NCI-H446 treated with DMSO at 0.1 percent for 48 hours (cell line): Measurements from ENCODE around the gene CLIC6.
"Not testable (repeated sequence)": the region's sequence is repeated elsewhere in the genome, so short reads cannot be mapped to it uniquely, and the experiment has no call there.

Experiments
- DNase-seq: peaks from one replicate; lab custom pipeline; 2025; lab: John Stamatoyannopoulos, UW

CLIC6 gene

DNA sequence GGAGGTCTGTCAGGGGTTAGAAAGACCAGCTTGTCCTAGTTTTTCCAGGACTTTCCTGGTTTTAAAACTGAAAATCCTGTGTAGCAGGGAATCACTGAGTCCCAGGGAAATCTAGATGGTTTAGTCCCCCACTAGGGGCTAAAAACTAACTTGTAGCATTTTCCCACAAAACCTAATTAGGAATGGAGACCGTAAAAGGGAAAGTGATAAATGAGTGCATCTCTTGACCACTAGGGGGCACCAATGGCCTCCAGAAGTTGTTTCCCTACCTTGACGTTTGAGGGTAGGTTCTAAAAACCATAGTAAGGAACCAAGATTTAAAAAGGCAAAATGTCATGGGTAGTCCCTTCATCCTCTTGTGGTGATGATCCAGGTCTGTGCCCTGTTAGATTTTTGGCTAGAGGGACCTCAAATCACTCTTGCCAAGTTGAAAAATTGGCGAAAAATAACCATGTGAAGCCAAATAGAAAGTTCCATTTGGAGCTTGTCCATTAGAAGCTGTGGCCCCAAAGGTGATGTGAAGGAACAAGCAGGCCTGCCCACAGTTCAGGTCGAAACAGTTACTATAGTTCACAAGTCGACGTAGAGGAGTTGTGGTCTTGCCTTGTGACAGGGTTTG, 24.5 kb downstream of the CLIC6 start:
- peak; percentile 18 for DNase-seq

DNA sequence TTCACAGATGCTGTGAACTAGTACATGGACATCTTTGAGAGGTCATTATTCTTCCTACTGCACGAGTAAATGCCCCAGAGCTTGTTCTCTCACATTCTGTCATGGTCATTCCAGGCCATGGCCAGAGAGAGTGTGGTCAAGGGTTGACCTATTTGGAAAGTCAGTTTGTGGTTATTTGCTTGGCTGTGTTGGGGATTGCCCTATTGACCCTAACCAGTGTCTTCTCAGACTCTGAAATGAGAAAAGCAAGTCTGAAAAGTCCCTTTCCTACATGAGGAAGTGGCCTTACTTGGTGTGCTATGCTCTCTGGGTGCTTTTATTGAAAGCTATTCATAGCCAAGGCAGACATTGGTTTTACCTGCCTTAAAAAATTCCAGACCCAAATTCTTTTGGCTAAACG, 26.6 kb downstream of the CLIC6 start:
- no peak for DNase-seq

DNA sequence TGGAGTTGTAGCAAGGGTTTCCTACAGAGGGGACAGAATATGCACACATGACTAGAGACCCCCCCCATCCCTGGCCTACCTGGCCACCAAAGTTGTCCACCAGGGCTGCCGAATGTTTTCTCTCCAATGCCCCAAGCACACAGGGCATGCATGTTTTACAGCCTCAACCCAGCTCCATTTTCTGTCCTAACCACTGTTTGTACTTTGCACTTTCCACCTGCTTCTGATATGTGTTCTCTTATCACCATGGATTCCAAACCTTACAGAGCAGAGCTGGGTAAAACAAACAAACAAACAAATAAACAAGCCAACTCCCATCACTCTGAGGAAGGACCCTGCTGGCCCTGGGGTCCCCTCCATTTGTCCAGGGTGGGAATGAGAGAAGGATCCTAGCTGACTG, 27.3 kb downstream of the CLIC6 start:
- DNase-seq, result no peak

DNA sequence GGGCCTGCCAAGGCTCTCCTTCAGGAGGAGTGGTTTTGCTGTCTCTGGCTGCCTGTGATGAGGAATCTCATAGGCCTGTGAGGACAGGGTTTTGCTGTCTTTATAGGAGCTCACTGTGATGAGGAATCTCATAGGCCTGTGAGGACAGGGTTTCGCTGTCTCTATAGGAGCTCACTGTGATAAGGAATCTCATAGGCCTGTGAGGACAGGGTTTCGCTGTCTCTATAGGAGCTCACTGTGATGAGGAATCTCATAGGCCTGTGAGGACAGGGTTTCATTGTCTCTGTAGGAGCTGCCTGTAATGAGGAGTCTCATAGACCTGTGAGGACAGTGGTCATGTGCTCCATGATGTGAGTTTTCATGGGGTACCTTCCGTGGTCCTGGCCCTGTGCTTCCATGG, 29.0 kb downstream of the CLIC6 start:
- no peak for DNase-seq

DNA sequence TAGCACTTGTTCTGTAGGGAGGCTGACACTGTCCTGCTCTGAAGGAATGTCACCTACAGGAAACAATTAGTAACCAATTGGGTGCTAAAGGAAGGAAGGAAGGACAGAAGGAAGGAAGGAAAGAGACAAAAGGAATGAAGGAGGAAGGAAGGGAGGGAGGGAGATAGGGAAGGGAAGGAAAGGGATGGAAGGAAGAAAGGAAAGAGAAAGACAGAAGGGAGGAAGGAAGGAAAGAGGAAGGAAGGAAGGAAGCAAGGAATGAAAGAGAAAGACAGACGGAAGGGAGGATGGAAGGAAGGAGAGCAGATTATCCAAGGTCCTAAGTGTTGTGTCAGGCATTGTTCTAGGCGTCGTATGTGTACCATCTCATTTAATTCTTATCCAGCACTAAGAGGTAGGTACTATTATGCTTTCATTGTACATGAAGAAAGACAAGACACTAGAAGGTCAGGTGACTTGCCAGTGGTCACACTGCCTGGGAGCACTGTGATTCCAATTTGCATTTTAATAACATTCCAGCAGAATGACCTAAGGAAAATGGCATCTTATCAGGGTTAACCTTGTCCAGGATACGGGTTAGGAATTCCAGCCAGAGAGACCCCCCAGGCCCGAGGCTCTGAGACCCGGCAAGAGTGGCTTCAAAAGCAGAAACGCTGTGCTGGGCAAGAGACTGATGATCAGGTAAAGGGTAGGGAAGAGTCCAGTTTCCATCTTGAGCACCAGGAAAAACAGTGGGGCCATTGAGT, 29.6 kb downstream of the CLIC6 start:
- DNase-seq, result no peak

DNA sequence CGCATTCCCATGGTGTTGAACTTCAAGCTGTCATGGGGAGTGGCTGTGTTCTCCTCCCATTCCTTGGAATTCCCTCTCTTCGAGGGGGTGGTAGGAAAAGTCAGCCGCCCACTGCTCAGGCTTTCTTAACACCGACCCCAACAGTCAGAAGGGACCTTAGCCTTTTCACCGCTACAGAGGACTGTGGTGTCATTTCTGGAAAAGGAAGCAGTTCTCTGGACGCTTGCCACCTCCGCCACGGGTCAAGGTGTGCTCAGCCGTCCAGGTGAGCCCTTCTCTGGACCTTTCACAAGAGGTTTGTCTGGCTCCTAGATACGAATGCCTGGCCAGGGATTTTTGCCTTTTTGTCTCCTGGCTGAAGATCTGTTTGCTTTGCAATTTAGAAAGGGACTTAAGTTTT, 31.8 kb downstream of the CLIC6 start:
- DNase-seq, result no peak

DNA sequence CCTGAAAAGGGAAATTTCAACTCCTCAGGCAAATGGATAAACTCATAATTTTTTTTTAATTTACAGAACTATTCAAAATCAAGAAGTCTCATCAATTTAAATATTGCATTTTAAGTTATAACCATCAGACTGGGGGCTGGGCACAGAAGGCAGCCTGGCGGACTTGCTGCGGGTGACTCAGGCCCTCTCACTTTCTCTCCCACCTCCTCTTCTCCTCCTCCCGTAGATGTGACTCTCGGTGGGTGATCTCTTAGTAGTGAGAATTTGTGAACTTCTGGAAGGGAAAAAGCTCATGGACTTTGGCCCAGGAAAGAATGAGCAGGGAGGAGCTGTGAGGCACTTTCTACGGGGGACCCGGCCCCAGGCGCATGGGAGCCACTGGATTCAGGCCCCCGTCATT, 32.9 kb downstream of the CLIC6 start:
- DNase-seq, result no peak

DNA sequence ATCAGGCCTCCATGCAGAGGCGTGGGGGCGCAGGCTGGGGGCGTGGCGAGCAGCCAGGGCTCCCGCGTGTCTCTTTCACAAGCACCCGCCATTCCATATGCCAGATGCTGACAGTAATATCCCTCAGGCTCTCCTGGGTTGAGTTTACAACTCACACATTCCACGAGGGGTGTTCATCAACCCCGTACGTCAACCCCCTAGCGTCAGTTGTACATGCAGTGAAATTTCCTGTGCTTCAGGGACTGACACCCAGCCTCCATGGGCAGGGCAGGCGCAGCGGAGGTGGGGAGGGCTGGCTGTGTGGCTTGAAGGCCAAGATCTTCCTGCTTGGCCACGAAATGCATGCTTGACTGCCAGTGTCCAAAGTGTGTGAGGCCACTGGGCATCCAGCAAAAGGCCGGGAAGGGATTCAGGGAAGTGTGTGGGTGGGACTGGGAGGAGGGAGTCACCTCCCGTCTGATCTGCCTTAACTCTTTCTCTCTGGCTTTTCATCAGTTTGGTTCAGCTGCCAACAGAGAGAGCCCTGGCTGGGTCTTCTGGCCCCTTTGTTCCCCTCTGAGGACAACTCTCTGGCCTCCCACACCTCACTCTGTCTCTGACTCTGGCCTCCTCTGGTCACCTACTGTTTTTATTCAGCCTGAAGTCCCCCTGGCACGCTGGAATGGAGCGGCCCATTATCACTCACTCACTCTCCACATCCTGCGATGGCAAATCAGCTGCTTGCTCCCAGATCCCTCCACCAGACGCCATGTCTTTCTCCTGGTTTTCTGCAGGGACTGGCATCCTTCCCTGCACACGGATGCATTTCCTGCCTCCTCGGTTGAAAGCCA, 33.8 kb downstream of the CLIC6 start:
- no peak for DNase-seq

DNA sequence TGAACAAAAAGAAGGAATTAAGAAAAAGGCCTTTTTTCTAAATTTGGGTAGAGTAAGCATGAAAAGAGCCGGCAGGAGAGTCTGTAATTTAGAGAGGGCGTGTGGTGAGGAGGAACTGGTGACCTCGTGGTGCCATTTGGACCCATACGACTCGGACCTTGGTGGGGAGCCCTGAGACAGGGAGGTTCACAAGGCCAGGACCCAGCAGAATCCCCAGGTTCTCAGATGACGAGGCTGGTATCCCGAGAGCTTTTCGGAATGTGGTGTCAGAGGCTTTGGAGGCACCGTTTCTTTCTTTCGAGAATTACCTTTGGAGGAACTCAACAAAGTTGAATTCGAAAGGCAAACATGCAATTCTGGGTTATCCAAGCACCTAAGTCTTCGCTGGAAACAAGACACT, 34.8 kb downstream of the CLIC6 start:
- DNase-seq, result no peak

DNA sequence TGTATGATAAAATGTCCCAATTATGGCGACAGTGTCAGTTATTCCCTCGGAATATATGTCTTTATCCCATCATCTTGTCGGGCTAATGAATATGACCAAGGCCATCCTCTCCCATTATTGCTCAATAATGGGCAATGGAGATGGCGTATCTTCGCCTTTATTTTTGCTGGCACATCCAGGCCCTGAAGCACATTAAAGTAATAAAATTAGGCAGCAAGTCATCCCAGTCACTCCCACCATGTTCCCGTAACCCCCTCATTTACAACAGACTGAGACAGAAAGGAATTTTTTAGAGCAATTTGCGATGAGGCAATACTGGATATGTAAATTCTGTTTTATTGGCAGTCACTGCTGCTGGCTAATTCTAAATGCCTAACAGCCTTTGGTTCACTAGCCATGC, 35.3 kb downstream of the CLIC6 start:
- DNase-seq, result no peak

DNA sequence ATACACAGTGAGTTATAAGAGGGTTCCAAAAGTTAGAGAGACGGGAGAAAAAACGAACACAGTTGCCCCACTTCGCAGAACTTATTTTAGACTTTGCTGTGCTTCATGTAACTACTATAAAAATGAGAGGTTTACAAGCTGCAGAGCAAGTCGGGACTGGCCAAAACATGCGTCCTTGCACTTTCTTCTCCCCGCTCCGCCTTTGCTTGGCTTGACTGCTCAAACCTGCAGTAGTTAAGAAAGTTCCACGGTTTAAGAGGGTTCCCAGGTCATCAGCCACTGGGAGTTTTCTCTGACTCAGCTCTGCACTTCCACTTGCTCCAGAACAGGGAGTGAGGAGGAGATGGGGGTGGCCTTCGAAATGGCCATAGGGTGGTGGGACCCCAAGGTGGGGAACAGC, 36.2 kb downstream of the CLIC6 start:
- no peak for DNase-seq

DNA sequence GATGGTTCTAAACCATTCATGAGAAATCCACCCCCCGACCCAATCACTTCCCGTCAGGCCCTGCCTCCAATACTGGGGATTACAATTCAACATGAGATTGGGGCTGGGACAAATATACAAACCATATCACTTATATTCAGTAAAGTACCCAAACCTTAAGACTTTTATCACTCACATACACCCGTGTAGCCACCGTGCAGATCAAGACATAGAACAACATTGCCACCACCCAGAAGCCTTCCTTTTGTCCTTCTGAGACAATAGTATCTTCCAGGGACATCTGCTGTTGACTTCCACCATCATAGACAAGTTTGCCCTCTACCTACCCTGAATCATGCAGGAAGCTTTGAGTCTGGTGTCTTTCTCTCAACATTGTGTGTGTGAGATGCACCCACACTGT, 37.5 kb downstream of the CLIC6 start:
- DNase-seq, result no peak

DNA sequence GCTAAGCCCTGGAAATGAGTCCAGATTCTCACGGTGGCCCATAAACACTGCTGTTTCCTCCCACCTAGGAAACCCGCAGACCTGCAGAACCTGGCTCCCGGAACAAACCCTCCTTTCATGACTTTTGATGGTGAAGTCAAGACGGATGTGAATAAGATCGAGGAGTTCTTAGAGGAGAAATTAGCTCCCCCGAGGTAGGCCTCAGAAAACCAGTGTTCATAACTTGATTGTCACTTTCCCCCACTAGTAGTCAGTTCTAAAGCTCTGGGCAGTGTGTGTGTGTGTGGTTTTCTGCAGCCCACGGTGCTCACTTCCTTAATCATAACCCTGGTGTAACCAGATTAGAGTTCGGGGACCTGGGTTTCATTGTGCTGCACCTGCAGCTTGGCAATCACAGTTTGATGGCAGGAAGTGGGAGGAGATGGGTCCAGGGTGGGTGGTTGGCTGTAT, 39.1 kb downstream of the CLIC6 start:
- no peak for DNase-seq

DNA sequence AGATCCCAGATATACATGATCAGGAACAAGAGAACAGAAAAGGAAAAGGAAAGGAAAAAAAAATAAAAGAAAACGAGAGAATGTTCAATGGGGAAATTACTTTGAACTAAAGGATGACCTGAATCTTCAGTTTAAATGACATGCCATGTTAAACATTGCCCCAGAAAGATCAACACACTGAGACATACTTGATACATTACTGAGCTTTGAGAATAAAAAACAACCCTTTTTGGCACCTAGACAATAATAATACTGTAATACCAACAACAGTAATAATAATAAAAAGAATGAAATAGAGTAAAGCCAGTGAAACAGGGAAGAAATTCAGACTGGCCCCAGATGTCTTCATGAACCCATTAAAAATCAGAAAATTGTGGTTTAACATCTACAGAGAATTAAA, 44.8 kb downstream of the CLIC6 start:
- DNase-seq, result no peak

DNA sequence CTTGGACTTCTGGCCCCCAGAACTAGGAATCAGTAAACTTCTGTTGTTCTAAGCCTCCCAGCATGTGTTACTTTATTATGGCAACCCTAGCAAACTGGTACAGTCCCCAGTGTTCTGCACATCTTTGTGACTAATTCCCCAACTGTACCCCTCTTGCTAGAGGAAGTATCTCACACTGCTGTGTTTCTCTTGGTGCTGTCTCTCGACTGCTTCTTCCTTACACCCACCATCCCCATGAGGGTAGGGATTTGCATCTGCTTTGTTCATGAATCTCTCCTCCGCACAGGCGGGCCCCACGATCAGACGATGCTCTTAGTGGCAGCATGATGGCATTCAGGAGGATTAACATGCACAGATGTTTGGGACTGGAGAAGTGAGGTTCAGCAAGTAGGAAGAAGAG, 46.7 kb downstream of the CLIC6 start:
- DNase-seq, result no peak

DNA sequence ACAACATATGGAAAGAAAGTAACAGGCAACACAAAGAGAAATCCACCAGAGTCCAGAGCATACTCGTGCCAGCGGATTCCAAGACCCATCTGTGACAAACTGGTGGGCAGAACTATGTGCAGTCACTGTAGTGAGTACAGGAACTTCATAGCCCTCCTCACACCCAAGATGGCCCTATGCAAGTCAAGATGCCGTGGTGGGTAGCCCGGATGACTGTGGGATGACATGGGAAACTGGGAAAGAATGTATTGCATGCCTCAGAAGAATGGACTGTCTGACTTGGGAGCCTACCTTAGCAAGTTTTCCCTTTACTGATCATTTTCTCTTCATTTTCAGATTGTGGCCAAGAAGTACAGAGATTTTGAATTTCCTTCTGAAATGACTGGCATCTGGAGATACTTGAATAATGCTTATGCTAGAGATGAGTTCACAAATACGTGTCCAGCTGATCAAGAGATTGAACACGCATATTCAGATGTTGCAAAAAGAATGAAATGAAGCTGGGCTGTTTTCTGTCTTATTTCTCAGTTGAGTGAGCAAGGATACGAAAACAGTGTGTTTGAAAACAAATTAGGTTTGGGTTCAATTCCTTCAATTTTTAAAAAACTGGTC, 47.3 kb downstream of the CLIC6 start:
- no peak for DNase-seq

DNA sequence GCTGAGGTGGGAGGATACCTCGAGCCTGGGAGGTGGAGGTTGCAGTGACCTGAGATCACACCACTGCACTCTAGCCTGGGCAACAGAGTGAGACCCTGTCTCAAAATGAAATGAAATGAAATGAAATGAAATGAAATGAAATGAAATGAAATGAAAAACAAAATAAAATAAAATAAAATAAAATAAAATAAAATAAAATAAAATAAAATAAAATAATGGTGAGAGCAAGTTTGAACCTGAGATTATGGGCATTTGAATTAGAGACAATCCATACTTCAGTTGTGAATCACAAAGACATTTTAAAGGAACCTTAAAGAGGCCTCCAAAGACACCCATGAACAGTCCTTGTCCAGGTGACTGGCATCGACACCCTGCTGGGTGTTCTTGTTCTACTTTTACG, 49.7 kb downstream of the CLIC6 start:
- DNase-seq, result not testable (repeated sequence)

DNA sequence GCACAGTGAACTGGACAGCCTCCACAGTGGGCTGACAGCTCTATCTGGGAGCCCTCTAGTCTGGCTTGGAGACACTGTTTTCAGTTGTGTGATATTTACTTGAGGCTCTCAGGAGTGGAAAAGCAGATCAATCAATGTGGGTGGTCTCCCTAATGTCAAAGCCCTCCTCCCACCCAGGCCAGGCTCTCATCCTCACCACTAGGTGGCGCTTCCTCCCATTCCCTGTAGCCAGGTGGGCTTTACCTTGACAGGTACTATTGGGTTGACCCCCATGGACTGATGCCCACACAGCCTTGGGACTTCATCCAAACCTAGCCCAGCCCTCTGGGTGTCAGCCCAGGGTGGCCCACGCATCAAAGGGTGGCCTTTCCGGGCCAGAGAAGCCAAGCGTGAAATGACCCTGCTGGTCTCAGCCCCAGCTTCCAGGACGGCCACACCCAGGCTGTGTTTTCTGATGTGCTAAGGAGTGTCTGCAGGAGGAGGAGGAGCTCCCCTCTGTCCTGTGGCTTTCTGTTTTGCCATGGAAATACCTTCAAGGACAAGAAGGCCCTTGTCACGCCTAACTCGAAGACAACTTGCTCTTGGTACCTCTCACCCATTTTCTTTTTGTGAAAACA, 54.0 kb downstream of the CLIC6 start:
- DNase-seq, result no peak

DNA sequence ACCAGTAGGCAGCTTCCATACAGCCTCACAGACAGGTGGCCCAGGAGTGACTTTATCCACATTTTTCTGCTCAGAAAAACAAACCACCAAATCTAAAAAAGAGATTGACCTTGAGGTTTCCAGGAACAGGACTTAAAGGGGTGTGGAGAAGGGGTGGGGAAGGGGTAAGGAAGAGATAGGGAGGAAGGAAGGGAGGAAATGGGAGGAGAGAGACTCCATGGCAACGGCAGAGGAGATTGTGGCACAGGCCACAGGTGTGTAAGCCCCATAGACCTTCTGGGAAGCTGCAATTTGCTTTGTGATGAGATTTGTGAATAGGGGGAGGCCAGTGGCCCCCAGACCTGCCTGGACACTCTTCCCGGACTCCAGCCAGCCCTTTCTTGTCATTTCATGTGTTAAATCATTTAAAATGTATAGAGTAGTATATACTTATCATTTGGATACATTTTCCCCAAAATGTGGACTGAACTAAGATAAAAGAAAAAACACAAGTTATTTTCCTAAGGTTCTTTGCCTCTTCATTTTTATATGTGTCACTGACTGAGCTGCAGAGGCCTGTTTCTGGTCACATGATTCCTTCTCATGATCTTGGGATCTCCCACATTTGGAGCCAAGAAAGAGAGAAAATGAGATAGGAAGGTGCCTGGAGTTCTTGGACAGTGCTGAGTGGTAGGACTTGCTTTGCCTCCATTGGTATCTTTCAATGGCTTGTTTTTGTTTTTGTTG, 55.5 kb downstream of the CLIC6 start:
- DNase-seq, result no peak

DNA sequence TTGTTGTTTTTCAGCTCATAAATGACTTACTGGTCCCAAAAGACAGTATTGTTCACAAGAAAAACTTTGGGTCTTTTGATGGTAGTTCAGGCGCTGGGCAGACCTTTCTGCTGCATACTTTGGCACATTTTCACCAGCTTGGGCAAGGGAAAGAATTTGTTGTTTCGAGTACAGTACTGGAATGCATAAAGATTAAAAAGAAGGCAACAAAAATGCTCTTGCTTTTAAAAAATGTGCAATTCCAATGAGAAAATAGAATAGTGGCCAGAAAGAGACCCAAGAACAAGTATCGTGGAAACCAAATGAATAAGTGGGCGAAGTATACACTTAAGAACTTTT, 56.0 kb downstream of the CLIC6 start:
- no peak for DNase-seq

DNA sequence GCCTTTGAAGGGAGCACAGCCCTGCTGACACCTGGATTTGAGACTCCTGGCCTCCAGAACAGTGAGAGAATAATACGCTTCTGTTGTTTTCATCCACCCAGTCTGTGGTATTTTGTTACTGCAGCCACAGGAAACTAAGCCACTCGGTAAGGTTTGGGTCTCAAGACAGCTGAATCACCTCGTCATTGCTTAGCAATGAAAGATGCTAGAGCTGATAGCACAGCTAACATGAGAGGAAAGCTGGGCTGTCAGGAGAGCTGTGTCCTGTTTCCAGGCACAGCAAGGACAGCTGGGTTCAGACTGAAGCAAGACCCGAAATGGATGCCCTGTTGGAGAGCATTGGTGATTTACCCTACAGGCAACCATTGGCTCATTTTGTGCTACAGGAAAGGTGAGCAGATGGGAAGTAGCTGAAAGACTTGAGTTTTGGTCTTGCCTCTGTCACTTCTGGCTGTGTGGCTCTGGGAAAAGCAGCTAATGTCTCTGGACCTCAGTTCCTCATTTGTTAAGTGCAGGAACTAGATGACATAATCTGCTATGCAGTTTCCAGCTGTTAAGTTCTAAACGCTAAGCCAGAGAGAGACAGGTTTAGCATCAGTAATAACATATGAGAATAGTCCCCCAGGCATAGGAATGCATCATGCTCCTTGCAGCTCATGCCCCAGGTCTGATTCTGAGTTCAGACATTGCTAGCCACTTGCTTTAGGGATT, 58.0 kb downstream of the CLIC6 start:
- DNase-seq, result no peak
